DLD1 (cell line): ENCODE results near the gene SIT1.
"Not testable (repeated sequence)": the region's sequence is repeated elsewhere in the genome, so short reads cannot be mapped to it uniquely, and the experiment has no call there.

Experiments used
- in situ Hi-C: cut with HindIII; loops from 2 replicates; pipeline ENCODE4 v1.10.0; 2017; ENCODE audit warnings: low sequenced_read_pairs

The SIT1 gene

GRCh38 chr9:35638751-35639150 lies 12.0 kb downstream of the SIT1 start:
- in situ Hi-C loops, result not testable (repeated sequence)

- in situ Hi-C loops, result not testable (repeated sequence)
Measured at GRCh38 chr9:35637427-35637955, 13.2 kb downstream of the SIT1 start.

GRCh38 chr9:35636877-35637246 lies 13.9 kb downstream of the SIT1 start:
- in situ Hi-C loops, result not testable (repeated sequence)

- in situ Hi-C loops, result no loop called here
Measured at GRCh38 chr9:35636135-35636876, 14.4 kb downstream of the SIT1 start.

- in situ Hi-C loops, result no loop called here
Measured at GRCh38 chr9:35635730-35636129, 15.0 kb downstream of the SIT1 start.

DNA sequence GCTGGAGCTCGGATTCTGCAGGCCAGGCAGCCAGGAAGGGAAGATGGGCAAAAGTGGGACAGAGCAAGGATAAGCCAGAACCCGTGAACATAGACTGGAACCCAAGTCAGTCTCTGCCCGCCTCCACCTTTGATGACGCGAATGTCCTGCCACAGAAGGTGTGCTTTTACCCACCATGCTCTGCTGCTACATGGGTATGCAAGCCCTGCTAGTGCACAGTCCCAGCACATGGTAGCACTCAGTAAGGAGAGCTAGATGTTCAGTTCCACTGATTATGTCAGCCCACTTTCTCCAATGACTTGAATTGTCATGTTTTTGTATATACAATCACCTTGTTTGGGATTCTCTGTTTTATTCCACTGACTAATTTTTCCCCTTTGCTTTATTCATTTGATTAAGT lies 21.1 kb downstream of the SIT1 start:
- in situ Hi-C loops, result no loop called here

- in situ Hi-C loops, result no loop called here
Measured at GRCh38 chr9:35628389-35628991, 22.2 kb downstream of the SIT1 start.

GRCh38 chr9:35627575-35627974 lies 23.2 kb downstream of the SIT1 start:
- in situ Hi-C loops, result no loop called here

GRCh38 chr9:35619800-35620158 lies 31.0 kb downstream of the SIT1 start:
- in situ Hi-C loops, result no loop called here

DNA sequence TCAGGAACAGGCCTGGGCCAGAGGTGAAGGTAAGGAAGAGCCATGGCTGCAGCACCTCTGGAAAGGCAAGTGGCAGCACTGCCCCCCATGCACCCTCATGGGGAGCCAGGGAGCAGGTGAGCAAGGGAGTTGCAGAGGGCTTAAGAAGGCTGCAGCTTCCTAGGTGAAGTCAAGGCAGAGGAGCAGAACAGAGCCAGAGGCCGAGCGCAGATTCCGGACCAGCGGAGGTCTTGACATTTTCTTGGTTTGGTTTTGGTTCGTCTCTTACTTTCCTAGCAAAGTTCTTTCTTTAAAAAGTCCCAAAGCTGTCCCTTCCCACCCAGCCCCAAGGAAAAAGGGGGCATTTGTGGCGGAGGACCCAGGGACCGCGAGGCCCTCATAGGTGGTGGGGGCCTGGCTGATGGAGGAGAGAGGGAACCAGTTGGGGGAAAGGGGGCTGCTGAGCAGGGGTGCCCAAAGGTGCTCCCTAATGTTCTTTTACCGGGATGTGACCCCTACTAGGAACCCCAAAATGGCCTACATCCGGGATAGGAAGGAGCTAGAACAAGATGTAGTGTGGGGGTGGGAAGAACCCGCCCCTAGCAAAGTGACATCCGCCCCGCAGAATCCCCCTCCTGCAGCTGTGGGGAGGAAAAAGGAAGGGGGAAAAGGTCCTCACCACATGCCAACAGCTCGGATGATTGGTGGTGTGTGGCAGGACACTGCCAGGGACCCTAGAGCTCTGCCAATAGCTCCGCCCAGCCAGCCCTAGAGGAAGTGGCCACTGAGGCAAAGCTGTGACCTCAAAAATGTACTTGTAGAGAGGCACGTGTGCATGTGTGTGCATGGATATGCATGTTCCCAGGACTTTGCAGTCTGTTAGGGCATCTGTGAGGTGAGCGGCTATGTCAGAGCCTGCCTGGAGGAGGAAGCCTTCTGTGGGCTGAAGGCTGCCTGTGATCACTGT lies 31.6 kb downstream of the SIT1 start:
- in situ Hi-C loops, result no loop called here

DNA sequence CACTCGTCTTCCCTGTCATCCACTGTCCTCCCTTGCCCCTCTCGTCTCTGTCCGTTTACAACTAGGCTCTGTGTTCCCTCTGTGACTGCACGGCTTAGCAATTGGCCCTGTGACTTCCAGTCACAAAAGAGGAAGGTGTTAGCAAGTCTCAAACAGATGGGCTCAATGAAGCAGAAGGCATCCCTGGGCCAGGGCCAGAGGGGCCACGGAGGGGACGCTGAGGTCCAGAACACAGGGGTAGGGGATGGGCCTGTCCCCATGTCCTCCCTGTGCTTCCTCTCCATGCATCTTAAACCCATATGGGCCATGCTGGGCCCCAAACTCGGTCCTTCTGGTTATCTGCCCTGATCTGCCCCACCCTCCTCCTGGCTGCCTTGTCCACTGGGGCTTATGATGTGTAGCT lies 32.4 kb downstream of the SIT1 start, which contains the start of gene CD72:
Gene CD72 (minus strand): TSS at position 89 of the 403 bp plus-strand sequence. CDS start 110 bp downstream, outside the sequence.
- in situ Hi-C loops, result no loop called here

GRCh38 chr9:35617548-35617947 lies 33.2 kb downstream of the SIT1 start:
- in situ Hi-C loops, result no loop called here

GRCh38 chr9:35616681-35617459 lies 33.9 kb downstream of the SIT1 start:
- in situ Hi-C loops, result no loop called here

GRCh38 chr9:35615981-35616680 lies 34.6 kb downstream of the SIT1 start:
- in situ Hi-C loops, result no loop called here

GRCh38 chr9:35612843-35613242 lies 37.9 kb downstream of the SIT1 start:
- in situ Hi-C loops, result no loop called here

- in situ Hi-C loops, result not testable (repeated sequence)
Measured at GRCh38 chr9:35612066-35612465, 38.7 kb downstream of the SIT1 start.

DNA sequence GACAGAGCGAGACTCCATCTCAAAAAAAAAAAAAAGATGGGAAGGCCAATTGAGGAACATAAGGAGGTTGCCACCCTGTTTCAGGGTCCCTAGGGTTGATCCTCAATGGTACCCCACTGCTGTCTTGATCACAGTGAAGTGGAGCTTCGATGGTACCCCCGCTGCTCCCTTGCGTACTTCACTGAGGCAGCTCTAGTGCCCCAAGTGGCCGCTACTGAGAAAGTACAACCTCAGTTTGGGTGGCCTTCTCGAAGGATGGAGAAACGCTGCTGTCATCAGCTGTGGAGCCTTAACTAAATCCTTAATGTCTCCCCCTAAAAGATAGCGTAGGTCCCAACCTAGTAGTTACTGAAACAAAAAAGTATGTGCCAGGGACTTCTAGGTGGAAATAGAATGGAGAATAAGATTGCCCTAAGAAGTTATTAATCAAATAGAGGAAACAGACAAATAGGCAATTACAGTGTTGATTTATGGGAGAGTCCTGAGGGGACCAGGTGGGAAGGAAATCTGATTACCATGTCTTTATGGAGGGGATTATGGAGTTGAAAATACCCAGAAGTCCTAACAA lies 39.4 kb downstream of the SIT1 start:
- in situ Hi-C loops, result no loop called here

DNA sequence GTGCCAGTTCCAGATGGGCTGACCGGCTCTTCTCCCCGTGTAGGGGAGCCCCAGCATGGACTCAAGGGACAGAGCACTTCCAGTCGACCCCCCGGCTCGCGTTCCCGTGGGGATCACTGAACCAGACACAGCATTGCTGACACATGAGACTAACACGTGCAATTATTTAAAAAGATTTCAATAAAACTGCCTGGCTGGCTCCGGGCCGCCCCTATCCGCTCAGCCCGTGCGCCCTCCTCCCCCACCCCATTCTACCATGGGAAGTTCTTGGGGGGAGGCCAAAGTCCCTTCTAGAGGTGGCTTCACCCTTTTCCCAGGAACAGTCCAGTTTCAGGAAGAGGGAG lies 40.9 kb downstream of the SIT1 start:
- in situ Hi-C loops, result no loop called here

GRCh38 chr9:35609001-35609819 lies 41.5 kb downstream of the SIT1 start:
- in situ Hi-C loops, result no loop called here
